GM12878 (cell line): Measurements from ENCODE around the gene DNAJC9.
A peak's percentile ranks its signal among the peaks of the same experiment; 100 is the strongest.

Experiments used
- ESRRA ChIP-seq: IDR thresholded peaks from 2 replicates; pipeline ENCODE4 v1.6.1; 2012; ENCODE audit warnings: mild to moderate bottlenecking, low read length, improper control_type of control experiment
- EZH2 ChIP-seq: IDR thresholded peaks from 2 replicates; pipeline ENCODE4 v1.6.1; 2012; ENCODE audit warnings: low read depth, mild to moderate bottlenecking, control low read depth, inconsistent platforms, low read length, borderline replicate concordance; ENCODE audit not compliant: control insufficient read depth
- SPI1 ChIP-seq: IDR thresholded peaks from 2 replicates; pipeline ENCODE4 v1.6.1; 2011; ENCODE audit warnings: low read depth, mild to moderate bottlenecking, low read length, moderate library complexity, borderline replicate concordance; ENCODE audit not compliant: insufficient read depth
- TF ChIP-seq, protein P1 (sequence below): IDR thresholded peaks from 2 replicates; pipeline ENCODE4 v1.6.1; 2012; ENCODE audit warnings: mild to moderate bottlenecking, low read depth, low read length
- TF ChIP-seq, protein P2 (sequence below), 3 experiments: IDR thresholded peaks in 2 of 3; conservative IDR thresholded peaks in 1 of 3; 2 replicates each; pipeline ENCODE4 v1.5.1; 2011; ENCODE audit warnings: low read depth in 3 of 3, low read length in 3 of 3, mild to moderate bottlenecking in 3 of 3, control low read depth in 2 of 3, moderate library complexity in 2 of 3, inconsistent platforms in 1 of 3, mixed read lengths in 1 of 3; ENCODE audit not compliant: control insufficient read depth in 2 of 3, insufficient read depth in 1 of 3; ENCODE audit errors: extremely low read depth in 1 of 3
- TF ChIP-seq, protein P3 (sequence below): IDR thresholded peaks from 2 replicates; pipeline ENCODE4 v1.6.1; 2011; ENCODE audit warnings: low read depth, low read length, improper control_type of control experiment, borderline replicate concordance
- TF ChIP-seq, protein P4 (sequence below): fragments of 450-650 bp; IDR thresholded peaks from 2 replicates; pipeline ENCODE4 v1.6.1; 2014; ENCODE audit warnings: mild to moderate bottlenecking

DNA sequence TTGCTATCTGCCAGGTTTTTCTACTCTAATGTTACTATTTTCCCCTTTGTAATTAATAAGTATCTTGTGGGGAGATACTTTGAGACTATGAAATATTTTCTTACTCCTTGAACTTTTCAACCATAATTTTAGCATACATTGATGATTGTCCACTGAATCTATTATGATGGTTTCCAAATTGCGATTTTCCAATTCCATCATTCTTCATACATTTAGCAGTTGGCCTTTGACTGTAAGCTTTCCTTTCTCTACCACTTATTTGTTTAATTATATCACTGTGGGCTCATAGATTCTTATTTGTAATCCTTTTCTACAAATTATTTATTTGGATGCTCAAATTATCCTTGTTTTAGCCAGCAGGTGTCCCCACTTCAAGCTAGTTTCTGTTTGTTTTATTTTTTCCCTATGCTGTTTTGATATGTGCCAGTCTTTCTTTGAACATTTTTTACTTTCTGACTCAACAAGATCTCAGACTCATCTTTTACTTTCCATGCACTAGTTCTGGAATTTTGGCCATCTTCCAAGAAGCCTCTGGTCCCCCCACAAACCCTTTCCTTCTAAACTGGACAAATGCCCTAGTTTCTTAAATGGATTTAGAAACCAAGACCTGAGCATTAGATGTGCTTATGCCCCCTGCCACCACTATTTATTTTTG lies 16.8 kb upstream of the DNAJC9 start:
- TF ChIP-seq, protein P1, sequence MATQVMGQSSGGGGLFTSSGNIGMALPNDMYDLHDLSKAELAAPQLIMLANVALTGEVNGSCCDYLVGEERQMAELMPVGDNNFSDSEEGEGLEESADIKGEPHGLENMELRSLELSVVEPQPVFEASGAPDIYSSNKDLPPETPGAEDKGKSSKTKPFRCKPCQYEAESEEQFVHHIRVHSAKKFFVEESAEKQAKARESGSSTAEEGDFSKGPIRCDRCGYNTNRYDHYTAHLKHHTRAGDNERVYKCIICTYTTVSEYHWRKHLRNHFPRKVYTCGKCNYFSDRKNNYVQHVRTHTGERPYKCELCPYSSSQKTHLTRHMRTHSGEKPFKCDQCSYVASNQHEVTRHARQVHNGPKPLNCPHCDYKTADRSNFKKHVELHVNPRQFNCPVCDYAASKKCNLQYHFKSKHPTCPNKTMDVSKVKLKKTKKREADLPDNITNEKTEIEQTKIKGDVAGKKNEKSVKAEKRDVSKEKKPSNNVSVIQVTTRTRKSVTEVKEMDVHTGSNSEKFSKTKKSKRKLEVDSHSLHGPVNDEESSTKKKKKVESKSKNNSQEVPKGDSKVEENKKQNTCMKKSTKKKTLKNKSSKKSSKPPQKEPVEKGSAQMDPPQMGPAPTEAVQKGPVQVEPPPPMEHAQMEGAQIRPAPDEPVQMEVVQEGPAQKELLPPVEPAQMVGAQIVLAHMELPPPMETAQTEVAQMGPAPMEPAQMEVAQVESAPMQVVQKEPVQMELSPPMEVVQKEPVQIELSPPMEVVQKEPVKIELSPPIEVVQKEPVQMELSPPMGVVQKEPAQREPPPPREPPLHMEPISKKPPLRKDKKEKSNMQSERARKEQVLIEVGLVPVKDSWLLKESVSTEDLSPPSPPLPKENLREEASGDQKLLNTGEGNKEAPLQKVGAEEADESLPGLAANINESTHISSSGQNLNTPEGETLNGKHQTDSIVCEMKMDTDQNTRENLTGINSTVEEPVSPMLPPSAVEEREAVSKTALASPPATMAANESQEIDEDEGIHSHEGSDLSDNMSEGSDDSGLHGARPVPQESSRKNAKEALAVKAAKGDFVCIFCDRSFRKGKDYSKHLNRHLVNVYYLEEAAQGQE = no peak
- TF ChIP-seq EZH2 = no peak
- TF ChIP-seq ESRRA = no peak
- TF ChIP-seq, protein P2, sequence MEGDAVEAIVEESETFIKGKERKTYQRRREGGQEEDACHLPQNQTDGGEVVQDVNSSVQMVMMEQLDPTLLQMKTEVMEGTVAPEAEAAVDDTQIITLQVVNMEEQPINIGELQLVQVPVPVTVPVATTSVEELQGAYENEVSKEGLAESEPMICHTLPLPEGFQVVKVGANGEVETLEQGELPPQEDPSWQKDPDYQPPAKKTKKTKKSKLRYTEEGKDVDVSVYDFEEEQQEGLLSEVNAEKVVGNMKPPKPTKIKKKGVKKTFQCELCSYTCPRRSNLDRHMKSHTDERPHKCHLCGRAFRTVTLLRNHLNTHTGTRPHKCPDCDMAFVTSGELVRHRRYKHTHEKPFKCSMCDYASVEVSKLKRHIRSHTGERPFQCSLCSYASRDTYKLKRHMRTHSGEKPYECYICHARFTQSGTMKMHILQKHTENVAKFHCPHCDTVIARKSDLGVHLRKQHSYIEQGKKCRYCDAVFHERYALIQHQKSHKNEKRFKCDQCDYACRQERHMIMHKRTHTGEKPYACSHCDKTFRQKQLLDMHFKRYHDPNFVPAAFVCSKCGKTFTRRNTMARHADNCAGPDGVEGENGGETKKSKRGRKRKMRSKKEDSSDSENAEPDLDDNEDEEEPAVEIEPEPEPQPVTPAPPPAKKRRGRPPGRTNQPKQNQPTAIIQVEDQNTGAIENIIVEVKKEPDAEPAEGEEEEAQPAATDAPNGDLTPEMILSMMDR (IDR thresholded peaks at IDR 0.05 in 2 of 3, conservative IDR thresholded peaks at IDR 0.05 in 1 of 3; ENCODE audit: control insufficient read depth in 2 of 3, extremely low read depth in 1 of 3, insufficient read depth in 1 of 3, low read depth in 3 of 3, low read length in 3 of 3) = peak; percentile 46 to 52 (median 49); a peak in 5 of 6 replicates
- TF ChIP-seq, protein P3, sequence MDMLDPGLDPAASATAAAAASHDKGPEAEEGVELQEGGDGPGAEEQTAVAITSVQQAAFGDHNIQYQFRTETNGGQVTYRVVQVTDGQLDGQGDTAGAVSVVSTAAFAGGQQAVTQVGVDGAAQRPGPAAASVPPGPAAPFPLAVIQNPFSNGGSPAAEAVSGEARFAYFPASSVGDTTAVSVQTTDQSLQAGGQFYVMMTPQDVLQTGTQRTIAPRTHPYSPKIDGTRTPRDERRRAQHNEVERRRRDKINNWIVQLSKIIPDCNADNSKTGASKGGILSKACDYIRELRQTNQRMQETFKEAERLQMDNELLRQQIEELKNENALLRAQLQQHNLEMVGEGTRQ = no peak
- no peak for TF ChIP-seq SPI1
- TF ChIP-seq, protein P4, sequence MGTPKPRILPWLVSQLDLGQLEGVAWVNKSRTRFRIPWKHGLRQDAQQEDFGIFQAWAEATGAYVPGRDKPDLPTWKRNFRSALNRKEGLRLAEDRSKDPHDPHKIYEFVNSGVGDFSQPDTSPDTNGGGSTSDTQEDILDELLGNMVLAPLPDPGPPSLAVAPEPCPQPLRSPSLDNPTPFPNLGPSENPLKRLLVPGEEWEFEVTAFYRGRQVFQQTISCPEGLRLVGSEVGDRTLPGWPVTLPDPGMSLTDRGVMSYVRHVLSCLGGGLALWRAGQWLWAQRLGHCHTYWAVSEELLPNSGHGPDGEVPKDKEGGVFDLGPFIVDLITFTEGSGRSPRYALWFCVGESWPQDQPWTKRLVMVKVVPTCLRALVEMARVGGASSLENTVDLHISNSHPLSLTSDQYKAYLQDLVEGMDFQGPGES = no peak
